Activated T-cell treated with anti-CD3 and anti-CD28 coated beads, Interleukin-2, amount 50 U/mL, for 48 hours (primary cell): ENCODE results near the gene PON1.

Source experiments
- DNase-seq, 2 experiments: peaks; one replicate each; pipeline ENCODE4 v3.0.0-alpha.2; 2020

The PON1 gene

GRCh38 chr7:95324431-95324830 is at the start of gene PON1:
Gene PON1, minus strand, starts transcription at chr7:95324532. Its CDS starts 57 bp downstream, at chr7:95324475.
- DNase-seq = no peak

- no peak for DNase-seq
Observed at GRCh38 chr7:95373323-95373722, 49.0 kb upstream of the PON1 start.

- no peak for DNase-seq
Observed at GRCh38 chr7:95368235-95368634, 43.9 kb upstream of the PON1 start.

- no peak for DNase-seq
Observed at GRCh38 chr7:95367606-95368005, 43.3 kb upstream of the PON1 start.

GRCh38 chr7:95365151-95365550 is 40.8 kb upstream of the PON1 start:
- no peak for DNase-seq

GRCh38 chr7:95357623-95358022 is 33.3 kb upstream of the PON1 start:
- no peak for DNase-seq

GRCh38 chr7:95342642-95343307 is 18.4 kb upstream of the PON1 start:
- DNase-seq = no peak

GRCh38 chr7:95342029-95342428 is 17.7 kb upstream of the PON1 start:
- DNase-seq = no peak

GRCh38 chr7:95340491-95340890 is 16.2 kb upstream of the PON1 start:
- DNase-seq = no peak

- DNase-seq = no peak
Observed at GRCh38 chr7:95338832-95339231, 14.5 kb upstream of the PON1 start.

- DNase-seq = no peak
Observed at GRCh38 chr7:95335093-95335492, 10.8 kb upstream of the PON1 start.

- DNase-seq = no peak
Observed at GRCh38 chr7:95334447-95334846, 10.1 kb upstream of the PON1 start.

GRCh38 chr7:95330961-95331337 is 6.6 kb upstream of the PON1 start:
- no peak for DNase-seq

GRCh38 chr7:95330204-95330960 is 6.0 kb upstream of the PON1 start:
- DNase-seq = no peak

GRCh38 chr7:95327356-95327755 is 3.0 kb upstream of the PON1 start:
- DNase-seq = no peak

- DNase-seq = no peak
Observed at GRCh38 chr7:95323410-95324129, 762 bp downstream of the PON1 start.

- no peak for DNase-seq
Observed at GRCh38 chr7:95322854-95323253, 1.5 kb downstream of the PON1 start.

- DNase-seq = no peak
Observed at GRCh38 chr7:95322396-95322795, 1.9 kb downstream of the PON1 start.

- DNase-seq = no peak
Observed at GRCh38 chr7:95321720-95322119, 2.6 kb downstream of the PON1 start.

- DNase-seq = no peak
Observed at GRCh38 chr7:95320651-95321050, 3.7 kb downstream of the PON1 start.

GRCh38 chr7:95319570-95319969 is 4.8 kb downstream of the PON1 start:
- DNase-seq = no peak

- DNase-seq = no peak
Observed at GRCh38 chr7:95318501-95319100, 5.7 kb downstream of the PON1 start.

GRCh38 chr7:95317966-95318365 is 6.4 kb downstream of the PON1 start:
- no peak for DNase-seq

GRCh38 chr7:95317546-95317945 is 6.8 kb downstream of the PON1 start:
- no peak for DNase-seq
